TTC549 (cell line): Measurements from ENCODE around the gene ANKRD11.

Experiments used
- FAIRE-seq: peaks from 2 replicates; lab custom pipeline; 2012; peaks lifted over from hg19 to GRCh38; lab: Jason Lieb, UNC

The ANKRD11 gene

GRCh38 chr16:89506791-89507191 is 16.4 kb upstream of the ANKRD11 start:
- FAIRE-seq, result no peak

GRCh38 chr16:89506113-89506504 is 15.7 kb upstream of the ANKRD11 start:
- FAIRE-seq, result no peak

GRCh38 chr16:89505204-89506112 is 15.1 kb upstream of the ANKRD11 start:
- no peak for FAIRE-seq

GRCh38 chr16:89504091-89504490 is 13.7 kb upstream of the ANKRD11 start:
- no peak for FAIRE-seq

- no peak for FAIRE-seq
Measured at GRCh38 chr16:89502081-89502843, 11.9 kb upstream of the ANKRD11 start.

- no peak for FAIRE-seq
Measured at GRCh38 chr16:89499767-89500166, 9.4 kb upstream of the ANKRD11 start.

GRCh38 chr16:89498839-89499238 is 8.5 kb upstream of the ANKRD11 start:
- no peak for FAIRE-seq

- FAIRE-seq, result no peak
Measured at GRCh38 chr16:89495121-89495520, 4.8 kb upstream of the ANKRD11 start.

- FAIRE-seq, result no peak
Measured at GRCh38 chr16:89493776-89494175, 3.4 kb upstream of the ANKRD11 start.

- FAIRE-seq, result no peak
Measured at GRCh38 chr16:89491974-89492687, 1.8 kb upstream of the ANKRD11 start.

GRCh38 chr16:89491238-89491869 is 993 bp upstream of the ANKRD11 start:
- FAIRE-seq, result no peak

- no peak for FAIRE-seq
Measured at GRCh38 chr16:89489898-89490438, 393 bp downstream of the ANKRD11 start.

GRCh38 chr16:89489040-89489897 is 1.1 kb downstream of the ANKRD11 start:
- no peak for FAIRE-seq

GRCh38 chr16:89485701-89486246 is 4.6 kb downstream of the ANKRD11 start:
- FAIRE-seq, result no peak

- FAIRE-seq, result no peak
Measured at GRCh38 chr16:89484923-89485679, 5.3 kb downstream of the ANKRD11 start.

GRCh38 chr16:89484041-89484501 is 6.3 kb downstream of the ANKRD11 start:
- FAIRE-seq, result no peak

GRCh38 chr16:89482817-89483205 is 7.5 kb downstream of the ANKRD11 start:
- FAIRE-seq, result no peak

- no peak for FAIRE-seq
Measured at GRCh38 chr16:89482150-89482816, 8.1 kb downstream of the ANKRD11 start.

- FAIRE-seq, result no peak
Measured at GRCh38 chr16:89481356-89481955, 8.9 kb downstream of the ANKRD11 start.
